Neural cell (in vitro differentiated cells): ENCODE measurements around the gene POMT2. TPM values are rescaled to one million over a fixed set of nuclear protein-coding genes. Genes with fewer than 3 reads are reported as not detected.

Experiments used
- H2AFZ ChIP-seq: fragments of 200-600, 300-800 bp; sonication (generic), shearing (Covaris generic); 2 replicates; pipeline ENCODE4 v1.6.0; 2014; ENCODE audit warnings: low read depth, mild to moderate bottlenecking, antibody characterized with exemption, low read length, moderate library complexity
- H3F3A ChIP-seq: fragments of 200-600 bp; shearing (Covaris generic); 2 replicates; pipeline ENCODE4 v1.6.1; 2016; ENCODE audit warnings: mild to moderate bottlenecking, moderate library complexity, mixed read lengths, antibody characterized with exemption, low read length; ENCODE audit not compliant: insufficient read depth, poor library complexity, severe bottlenecking
- H3K27ac ChIP-seq: fragments of 200-600, 300-800 bp; sonication (generic), shearing (Covaris generic); 2 replicates; pipeline ENCODE4 v1.5.1; 2014; ENCODE audit warnings: mild to moderate bottlenecking, low read length, moderate library complexity
- H3K27me3 ChIP-seq: fragments of 300-800, 200-600 bp; sonication (generic), shearing (Covaris generic); 2 replicates; pipeline ENCODE4 v1.6.0; 2014; ENCODE audit warnings: mild to moderate bottlenecking, low read depth, low read length, moderate library complexity; ENCODE audit not compliant: insufficient read depth
- H3K36me3 ChIP-seq: fragments of 300-800, 200-600 bp; sonication (generic), shearing (Covaris generic); 2 replicates; pipeline ENCODE4 v1.5.1; 2014; ENCODE audit warnings: mild to moderate bottlenecking, antibody characterized with exemption, low read length, moderate library complexity; ENCODE audit not compliant: insufficient read depth
- H3K4me2 ChIP-seq: fragments of 300-800, 200-600 bp; sonication (generic), shearing (Covaris generic); 2 replicates; pipeline ENCODE4 v1.6.0; 2014; ENCODE audit warnings: mild to moderate bottlenecking, low read length
- H3K4me3 ChIP-seq: fragments of 300-800, 200-600 bp; sonication (generic), shearing (Covaris generic); 2 replicates; pipeline ENCODE4 v1.5.1; 2014; ENCODE audit warnings: mild to moderate bottlenecking, low read length, moderate library complexity
- H3K79me2 ChIP-seq: fragments of 200-600 bp; shearing (Covaris generic); replicated peaks from 2 replicates; pipeline ENCODE4 v1.6.0; 2014; ENCODE audit warnings: mild to moderate bottlenecking, low read length, moderate library complexity; ENCODE audit not compliant: insufficient read depth
- H3K9ac ChIP-seq: fragments of 300-800, 200-600 bp; sonication (generic), shearing (Covaris generic); 2 replicates; pipeline ENCODE4 v1.6.1; 2016; ENCODE audit warnings: mild to moderate bottlenecking, low read length, mixed read lengths
- H3K9me2 ChIP-seq: fragments of 200-600 bp; shearing (Covaris generic); 2 replicates; pipeline ENCODE4 v1.6.1; 2016; ENCODE audit warnings: mild to moderate bottlenecking, low read length, mixed read lengths; ENCODE audit not compliant: insufficient read depth
- H3K9me3 ChIP-seq: fragments of 200-600, 300-800 bp; sonication (generic), shearing (Covaris generic); 2 replicates; pipeline ENCODE4 v1.6.1; 2016; ENCODE audit warnings: mild to moderate bottlenecking, mixed run types, low read length, moderate library complexity, mixed read lengths
- H4K20me1 ChIP-seq: fragments of 200-600 bp; shearing (Covaris generic); 2 replicates; pipeline ENCODE4 v1.6.1; 2016; ENCODE audit warnings: mild to moderate bottlenecking, mixed run types; ENCODE audit not compliant: insufficient read depth
- EP300 ChIP-seq: fragments of 450-650 bp; conservative IDR thresholded peaks from 2 replicates; pipeline ENCODE4 v1.6.1; 2014; ENCODE audit warnings: antibody characterized with exemption, mild to moderate bottlenecking, moderate library complexity; ENCODE audit not compliant: poor library complexity, severe bottlenecking
- EZH2 ChIP-seq: fragments of 200-600, 300-800 bp; shearing (Covaris generic), sonication (generic); IDR thresholded peaks from 2 replicates; pipeline ENCODE4 v1.6.1; 2014; ENCODE audit warnings: antibody characterized with exemption, low read length, borderline replicate concordance, mild to moderate bottlenecking; ENCODE audit not compliant: insufficient read depth, poor library complexity, severe bottlenecking
- MXI1 ChIP-seq: fragments of 450-650 bp; conservative IDR thresholded peaks from 2 replicates; pipeline ENCODE4 v1.6.1; 2014; ENCODE audit warnings: antibody characterized with exemption, mild to moderate bottlenecking; ENCODE audit not compliant: poor library complexity, severe bottlenecking
- POLR2AphosphoS5 ChIP-seq: IDR thresholded peaks from 2 replicates; pipeline ENCODE4 v1.6.1; 2012
- RAD21 ChIP-seq: fragments of 450-650 bp; conservative IDR thresholded peaks from 2 replicates; pipeline ENCODE4 v1.6.1; 2014; ENCODE audit warnings: antibody characterized with exemption, mild to moderate bottlenecking, moderate library complexity
- SMC3 ChIP-seq: fragments of 450-650 bp; conservative IDR thresholded peaks from 2 replicates; pipeline ENCODE4 v1.6.1; 2014; ENCODE audit warnings: antibody characterized with exemption, mild to moderate bottlenecking, moderate library complexity; ENCODE audit not compliant: poor library complexity
- TAF1 ChIP-seq: IDR thresholded peaks from 2 replicates; pipeline ENCODE4 v1.6.1; 2012; ENCODE audit warnings: low read depth
- polyA plus RNA-seq: library from polyadenylated mRNA; depleted of rRNA; stranded (reverse); fragments of >200 nt; gene quantifications from 2 replicates; pipeline ENCODE4 v1.2.3, GENCODE V29; 2014
- TF ChIP-seq, protein P1 (sequence below): IDR thresholded peaks from 2 replicates; pipeline ENCODE4 v1.6.1; 2012; ENCODE audit warnings: borderline replicate concordance
- TF ChIP-seq, protein P2 (sequence below): fragments of 450-650 bp; IDR thresholded peaks from 2 replicates; pipeline ENCODE4 v1.5.1; 2014; ENCODE audit warnings: antibody characterized with exemption, mild to moderate bottlenecking, moderate library complexity; ENCODE audit not compliant: poor library complexity, severe bottlenecking

POMT2 gene
- polyA plus RNA-seq, 1 donor from 2014 or later: 9.6 TPM

DNA sequence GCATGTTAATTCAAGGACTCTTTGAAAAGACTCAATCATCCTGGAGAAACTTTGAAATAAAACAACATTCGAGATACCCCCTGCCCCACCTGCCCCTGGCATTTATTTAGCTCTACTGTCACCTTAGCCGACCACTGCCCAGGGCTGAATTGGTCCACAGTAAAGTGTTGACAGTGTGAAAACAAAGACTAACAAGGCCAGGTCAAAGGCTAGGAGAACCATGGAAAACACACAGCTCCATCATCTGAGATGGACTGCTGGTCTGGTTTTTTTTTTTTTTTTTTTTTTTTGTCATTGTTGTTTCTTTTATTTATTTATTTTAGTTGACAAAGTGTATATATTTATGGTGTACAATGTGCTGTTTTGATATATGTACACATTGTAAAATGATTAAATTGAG lies 25.8 kb upstream of the POMT2 start:
- Histone ChIP-seq H3K9ac (no peak overlapping the region), H3K36me3 (no peaks in the 10 kb centered on the region), H3K27me3 (no peaks in the 10 kb centered on the region), H3K4me2 (no peak overlapping the region), H3K9me3 (no peaks in the 10 kb centered on the region), H3K4me3 (no peak overlapping the region), H3K9me2 (no peaks in the 10 kb centered on the region), H2AFZ (no peak overlapping the region), H3K27ac (no peak overlapping the region), H3K79me2 (no peaks in the 10 kb centered on the region), H4K20me1 (no peaks in the 10 kb centered on the region), H3F3A (no peaks in the 10 kb centered on the region)
- no peak for TF ChIP-seq TAF1
- no peak for TF ChIP-seq EP300
- TF ChIP-seq MXI1: no peak
- no peak for TF ChIP-seq POLR2AphosphoS5

DNA sequence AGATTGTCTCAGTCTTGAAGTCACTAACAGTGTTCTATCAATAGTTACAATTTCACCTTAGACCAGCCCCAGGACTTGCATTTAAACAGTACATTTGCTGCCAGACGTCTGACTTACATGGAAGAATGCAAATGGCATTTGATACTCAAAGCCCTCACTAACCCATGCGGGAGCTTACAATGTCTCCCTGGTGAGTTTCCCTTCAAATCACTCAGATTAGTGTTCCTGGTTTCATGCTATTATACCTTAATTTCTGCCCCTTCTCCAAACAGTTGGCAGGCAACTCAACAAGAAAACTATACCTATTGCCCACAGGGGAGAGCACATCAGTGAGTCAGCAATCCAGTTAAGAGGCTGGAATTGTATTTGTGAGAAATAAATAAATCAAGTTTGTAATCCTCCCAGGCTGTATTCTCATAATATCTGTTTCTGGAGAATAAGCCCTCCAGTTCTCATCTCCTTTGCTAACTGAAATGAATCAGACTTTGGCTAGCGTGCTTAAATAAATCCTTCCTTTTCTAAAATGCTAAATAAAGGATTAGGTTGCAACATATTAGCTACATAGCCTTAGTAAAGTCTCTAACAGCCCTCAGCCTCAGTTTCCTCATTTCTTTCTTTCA lies 23.8 kb upstream of the POMT2 start:
- Histone ChIP-seq H3K4me3 (peak overlapping the region; percentile 42), H3F3A (no peaks in the 10 kb centered on the region), H2AFZ (no peak overlapping the region), H3K4me2 (no peak overlapping the region), H3K79me2 (no peaks in the 10 kb centered on the region), H3K9me3 (no peaks in the 10 kb centered on the region), H4K20me1 (no peaks in the 10 kb centered on the region), H3K9ac (no peak overlapping the region), H3K36me3 (no peaks in the 10 kb centered on the region), H3K9me2 (no peaks in the 10 kb centered on the region), H3K27ac (peak overlapping the region; percentile 52), H3K27me3 (no peaks in the 10 kb centered on the region)
- TF ChIP-seq SMC3: no peak
- TF ChIP-seq, protein P1, sequence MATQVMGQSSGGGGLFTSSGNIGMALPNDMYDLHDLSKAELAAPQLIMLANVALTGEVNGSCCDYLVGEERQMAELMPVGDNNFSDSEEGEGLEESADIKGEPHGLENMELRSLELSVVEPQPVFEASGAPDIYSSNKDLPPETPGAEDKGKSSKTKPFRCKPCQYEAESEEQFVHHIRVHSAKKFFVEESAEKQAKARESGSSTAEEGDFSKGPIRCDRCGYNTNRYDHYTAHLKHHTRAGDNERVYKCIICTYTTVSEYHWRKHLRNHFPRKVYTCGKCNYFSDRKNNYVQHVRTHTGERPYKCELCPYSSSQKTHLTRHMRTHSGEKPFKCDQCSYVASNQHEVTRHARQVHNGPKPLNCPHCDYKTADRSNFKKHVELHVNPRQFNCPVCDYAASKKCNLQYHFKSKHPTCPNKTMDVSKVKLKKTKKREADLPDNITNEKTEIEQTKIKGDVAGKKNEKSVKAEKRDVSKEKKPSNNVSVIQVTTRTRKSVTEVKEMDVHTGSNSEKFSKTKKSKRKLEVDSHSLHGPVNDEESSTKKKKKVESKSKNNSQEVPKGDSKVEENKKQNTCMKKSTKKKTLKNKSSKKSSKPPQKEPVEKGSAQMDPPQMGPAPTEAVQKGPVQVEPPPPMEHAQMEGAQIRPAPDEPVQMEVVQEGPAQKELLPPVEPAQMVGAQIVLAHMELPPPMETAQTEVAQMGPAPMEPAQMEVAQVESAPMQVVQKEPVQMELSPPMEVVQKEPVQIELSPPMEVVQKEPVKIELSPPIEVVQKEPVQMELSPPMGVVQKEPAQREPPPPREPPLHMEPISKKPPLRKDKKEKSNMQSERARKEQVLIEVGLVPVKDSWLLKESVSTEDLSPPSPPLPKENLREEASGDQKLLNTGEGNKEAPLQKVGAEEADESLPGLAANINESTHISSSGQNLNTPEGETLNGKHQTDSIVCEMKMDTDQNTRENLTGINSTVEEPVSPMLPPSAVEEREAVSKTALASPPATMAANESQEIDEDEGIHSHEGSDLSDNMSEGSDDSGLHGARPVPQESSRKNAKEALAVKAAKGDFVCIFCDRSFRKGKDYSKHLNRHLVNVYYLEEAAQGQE: no peak
- TF ChIP-seq, protein P2, sequence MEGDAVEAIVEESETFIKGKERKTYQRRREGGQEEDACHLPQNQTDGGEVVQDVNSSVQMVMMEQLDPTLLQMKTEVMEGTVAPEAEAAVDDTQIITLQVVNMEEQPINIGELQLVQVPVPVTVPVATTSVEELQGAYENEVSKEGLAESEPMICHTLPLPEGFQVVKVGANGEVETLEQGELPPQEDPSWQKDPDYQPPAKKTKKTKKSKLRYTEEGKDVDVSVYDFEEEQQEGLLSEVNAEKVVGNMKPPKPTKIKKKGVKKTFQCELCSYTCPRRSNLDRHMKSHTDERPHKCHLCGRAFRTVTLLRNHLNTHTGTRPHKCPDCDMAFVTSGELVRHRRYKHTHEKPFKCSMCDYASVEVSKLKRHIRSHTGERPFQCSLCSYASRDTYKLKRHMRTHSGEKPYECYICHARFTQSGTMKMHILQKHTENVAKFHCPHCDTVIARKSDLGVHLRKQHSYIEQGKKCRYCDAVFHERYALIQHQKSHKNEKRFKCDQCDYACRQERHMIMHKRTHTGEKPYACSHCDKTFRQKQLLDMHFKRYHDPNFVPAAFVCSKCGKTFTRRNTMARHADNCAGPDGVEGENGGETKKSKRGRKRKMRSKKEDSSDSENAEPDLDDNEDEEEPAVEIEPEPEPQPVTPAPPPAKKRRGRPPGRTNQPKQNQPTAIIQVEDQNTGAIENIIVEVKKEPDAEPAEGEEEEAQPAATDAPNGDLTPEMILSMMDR: no peak
- TF ChIP-seq RAD21: peak; percentile 0
- TF ChIP-seq MXI1: no peak

DNA sequence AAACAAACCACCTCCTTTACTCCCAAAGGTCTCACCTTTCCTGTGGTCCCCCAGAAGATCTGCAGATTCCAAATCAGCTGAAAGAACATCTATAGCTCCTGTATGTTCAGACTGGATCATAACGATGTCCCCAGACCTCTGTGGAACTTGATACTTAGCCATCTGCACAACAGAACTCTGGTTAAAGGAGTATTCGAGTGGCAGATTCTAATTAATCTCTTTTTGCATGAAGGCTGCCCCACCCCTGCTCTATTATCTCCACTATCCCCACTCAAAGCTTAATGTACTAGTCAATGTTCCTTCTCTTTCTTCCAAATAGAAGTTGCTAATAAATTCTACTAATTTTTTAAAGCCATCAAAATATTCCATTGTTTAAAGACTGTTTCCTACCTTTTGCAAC lies 23.0 kb upstream of the POMT2 start:
- no peaks in the 10 kb centered on the region for H3K9me3 ChIP-seq
- H4K20me1 ChIP-seq: no peaks in the 10 kb centered on the region
- H3K9me2 ChIP-seq: no peaks in the 10 kb centered on the region
- no peak overlapping the region for H2AFZ ChIP-seq
- H3K27ac ChIP-seq: peak overlapping the region; percentile 52
- H3K4me2 ChIP-seq: no peak overlapping the region
- no peak for TF ChIP-seq TAF1
- TF ChIP-seq, protein P2: no peak
- no peak for TF ChIP-seq EZH2
- no peak for TF ChIP-seq SMC3
- no peak for TF ChIP-seq MXI1
- TF ChIP-seq, protein P1: no peak
- no peak for TF ChIP-seq RAD21
- no peak for TF ChIP-seq EP300
- no peaks in the 10 kb centered on the region for H3F3A ChIP-seq
- peak overlapping the region; percentile 42 for H3K4me3 ChIP-seq
- H3K27me3 ChIP-seq: no peaks in the 10 kb centered on the region
- H3K9ac ChIP-seq: no peak overlapping the region
- no peaks in the 10 kb centered on the region for H3K36me3 ChIP-seq
- H3K79me2 ChIP-seq: no peaks in the 10 kb centered on the region
